Fibroblast of skin of right quadriceps (primary cell): ENCODE data around the gene ARHGAP25.

Experiments used
- DNase-seq: peaks from one replicate; pipeline ENCODE4 v3.0.0-alpha.2; 2013

The ARHGAP25 gene

GRCh38 chr2:68768461-68768860 is 33.9 kb downstream of the ARHGAP25 start:
- no peak for DNase-seq

GRCh38 chr2:68768951-68769350 is 34.3 kb downstream of the ARHGAP25 start:
- no peak for DNase-seq

GRCh38 chr2:68769586-68770270 is 35.1 kb downstream of the ARHGAP25 start:
- DNase-seq = peak; percentile 30

DNA sequence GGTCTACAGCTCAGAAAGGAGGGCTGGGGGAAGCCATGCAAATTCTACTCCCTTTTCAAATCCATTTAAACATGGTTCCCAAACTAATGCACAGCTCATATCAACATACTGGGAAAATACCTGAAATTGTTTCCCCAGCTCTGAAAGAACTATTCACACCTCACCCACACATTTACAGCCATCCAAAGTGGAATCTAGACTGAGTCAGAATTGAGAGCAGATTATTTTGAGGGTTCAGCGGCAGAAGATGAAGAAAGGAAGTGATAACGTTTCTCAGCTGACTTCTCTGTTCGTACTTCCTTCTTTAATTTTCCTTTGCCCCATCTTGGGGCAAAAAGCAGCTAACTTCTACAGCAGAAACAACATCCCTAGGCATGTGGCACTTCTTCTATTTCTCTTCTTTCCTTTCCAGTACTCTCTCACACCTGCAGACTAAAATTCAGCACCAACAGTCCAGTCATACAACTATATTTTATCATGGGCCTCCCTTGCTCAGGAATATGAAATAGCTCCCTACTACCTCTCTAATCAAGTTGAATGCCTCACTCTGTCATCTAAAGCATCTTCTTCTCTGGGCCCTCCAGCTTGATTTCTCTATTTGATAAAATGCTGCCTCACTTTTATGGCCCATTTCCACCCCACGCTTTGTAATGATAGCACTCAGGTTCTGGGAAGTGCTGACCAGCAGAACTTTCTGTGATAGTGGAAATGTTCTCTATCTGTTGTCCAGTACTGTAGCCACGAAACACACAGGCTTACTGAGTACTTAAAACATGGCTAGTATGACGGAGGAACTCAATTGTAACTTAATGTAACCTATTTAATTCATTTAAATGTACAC is 35.9 kb downstream of the ARHGAP25 start:
- DNase-seq = no peak

DNA sequence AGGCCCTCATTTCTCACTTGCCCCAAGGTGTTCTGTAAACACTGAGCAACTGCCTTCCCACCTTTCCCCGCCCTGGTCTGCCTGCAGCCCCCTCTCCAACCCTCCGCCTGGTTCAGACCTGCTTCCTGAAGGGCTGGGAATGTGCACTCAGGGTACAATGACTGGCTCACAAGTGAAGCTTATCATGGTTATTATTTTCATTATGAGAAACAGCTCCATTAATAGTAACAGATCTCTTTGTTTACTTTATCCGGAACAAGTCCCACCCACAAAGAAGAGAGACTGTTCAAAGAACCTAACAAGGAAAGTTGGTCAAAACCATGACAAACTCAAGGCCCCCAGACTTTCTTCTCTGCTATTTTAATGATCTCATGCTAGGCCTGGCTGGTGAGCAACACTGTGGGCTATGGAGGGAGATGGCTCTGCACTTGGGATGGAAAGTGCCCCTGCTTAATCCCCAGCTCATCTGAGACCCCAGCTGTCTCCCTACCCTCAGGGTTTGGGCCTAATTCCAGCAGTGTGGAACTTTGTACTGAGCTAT is 36.7 kb downstream of the ARHGAP25 start:
- DNase-seq = peak; percentile 7

DNA sequence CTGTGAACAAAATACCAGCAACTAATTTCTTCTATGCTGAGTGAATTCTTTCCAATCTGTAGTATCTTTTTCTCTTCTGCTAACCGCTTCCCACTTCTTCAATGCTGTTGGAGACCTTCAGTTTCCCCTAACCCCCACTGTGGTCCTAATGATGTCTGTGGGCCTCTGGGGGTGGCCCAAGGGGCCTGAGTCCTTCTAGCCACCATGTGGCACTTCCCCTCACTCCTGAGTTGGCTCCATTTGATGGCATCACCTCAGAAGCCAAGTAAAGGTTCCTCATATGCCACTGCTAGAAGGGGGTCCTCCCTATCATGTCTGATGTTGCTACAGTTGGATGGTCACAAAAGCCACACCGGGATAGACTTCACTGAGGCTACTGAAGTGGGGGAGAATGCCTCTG is 37.5 kb downstream of the ARHGAP25 start:
- no peak for DNase-seq

DNA sequence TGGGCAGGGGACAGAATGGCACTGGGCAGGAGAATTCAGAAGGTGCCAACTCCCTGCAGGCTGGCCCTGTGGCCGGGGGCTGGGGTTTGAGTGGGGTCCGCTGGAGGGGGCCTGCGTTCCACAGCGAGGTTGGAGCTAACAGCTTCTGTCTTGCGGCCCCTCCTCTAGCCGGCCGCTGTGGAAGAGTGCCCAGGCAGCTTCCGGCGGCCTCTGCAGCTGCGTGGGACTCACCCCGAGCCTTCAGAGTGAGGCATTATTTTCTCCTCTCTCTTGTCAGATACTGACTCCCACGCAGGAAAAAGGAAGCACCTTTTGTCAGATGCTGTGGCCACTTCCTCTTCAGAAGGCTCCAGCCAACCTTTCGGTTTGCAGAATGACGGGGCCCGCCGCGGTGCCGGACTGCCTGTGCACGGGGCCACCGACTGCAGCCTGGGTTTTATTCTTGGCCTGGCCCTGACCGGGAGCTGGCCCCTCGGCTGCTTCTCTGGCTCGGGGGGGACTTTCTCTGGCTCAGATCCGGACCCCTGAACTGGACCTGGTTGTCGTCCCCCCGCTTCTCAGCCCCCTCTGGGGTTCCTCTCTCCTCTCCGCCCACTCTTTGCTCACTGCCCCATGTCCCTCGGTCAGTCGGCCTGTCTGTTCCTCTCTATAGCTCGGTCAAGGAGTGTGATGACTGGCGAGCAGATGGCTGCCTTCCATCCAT is 40.1 kb downstream of the ARHGAP25 start:
- no peak for DNase-seq

DNA sequence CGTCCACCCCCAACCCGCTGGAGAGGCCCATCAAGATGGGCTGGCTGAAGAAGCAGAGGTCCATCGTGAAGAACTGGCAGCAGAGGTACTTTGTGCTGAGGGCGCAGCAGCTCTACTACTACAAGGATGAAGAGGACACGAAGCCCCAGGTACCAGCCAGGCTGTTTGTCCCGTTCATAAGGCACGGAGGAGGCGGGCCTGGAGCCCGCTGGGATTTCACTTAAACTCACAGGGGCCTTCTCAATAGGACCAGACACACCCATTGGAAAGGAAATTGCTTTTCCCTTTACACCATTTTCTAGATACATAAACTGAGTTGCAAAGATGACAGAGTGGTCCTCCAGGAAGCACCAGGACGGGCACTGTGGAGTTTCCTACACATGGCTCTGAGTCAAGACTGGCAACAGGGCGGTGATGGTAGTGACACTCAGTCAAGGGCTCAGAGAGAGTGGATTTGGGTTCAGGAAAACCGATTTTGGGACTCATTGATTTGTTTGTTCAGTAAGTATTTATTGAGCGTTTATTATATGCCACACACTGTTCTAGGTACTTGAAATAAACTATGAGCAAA is 40.7 kb downstream of the ARHGAP25 start:
- no peak for DNase-seq

- DNase-seq = no peak
Measured at GRCh38 chr2:68776124-68776523, 41.5 kb downstream of the ARHGAP25 start.

GRCh38 chr2:68779595-68779994 is 45.0 kb downstream of the ARHGAP25 start:
- no peak for DNase-seq

- no peak for DNase-seq
Measured at GRCh38 chr2:68784188-68784587, 49.6 kb downstream of the ARHGAP25 start.

DNA sequence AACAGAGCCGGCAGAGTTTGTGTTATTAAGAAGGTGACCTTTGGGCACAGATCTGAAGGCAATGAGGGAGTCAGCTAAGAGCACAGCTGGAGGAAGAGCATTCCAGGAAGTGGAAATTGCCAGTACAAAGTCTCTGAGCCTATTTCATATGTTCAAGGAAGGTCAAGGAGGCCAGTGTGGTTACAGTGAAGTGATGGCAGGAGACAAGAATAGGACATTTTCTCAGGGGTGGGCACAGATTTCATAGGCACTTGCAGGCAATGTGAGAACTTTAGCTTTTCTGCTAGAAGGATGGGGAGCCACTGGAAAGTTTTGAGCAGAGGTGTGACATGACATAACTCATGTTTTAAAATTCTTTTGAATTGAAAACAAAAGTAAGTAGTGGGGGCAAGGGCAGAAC is 50.3 kb downstream of the ARHGAP25 start:
- DNase-seq = no peak

GRCh38 chr2:68787356-68787755 is 52.7 kb downstream of the ARHGAP25 start:
- DNase-seq = no peak

DNA sequence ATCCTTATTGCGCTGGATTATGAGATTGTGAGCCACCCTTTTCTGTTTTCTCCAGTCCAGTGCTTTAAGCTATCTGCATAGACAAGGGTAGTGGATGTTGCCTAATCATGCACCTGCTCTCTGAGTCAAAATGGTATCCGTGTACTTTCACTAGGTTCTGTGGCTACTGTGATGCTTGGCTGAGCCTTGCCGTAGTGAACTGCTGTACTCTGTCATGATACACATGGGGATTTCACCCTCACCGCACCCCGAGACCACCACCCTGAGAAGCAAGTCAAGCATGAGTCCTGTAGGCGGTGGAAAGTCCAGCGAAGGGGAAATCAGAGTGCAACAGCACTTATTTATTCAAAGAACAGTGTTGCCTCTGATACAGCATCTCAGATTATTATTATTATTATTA is 55.0 kb downstream of the ARHGAP25 start:
- no peak for DNase-seq

DNA sequence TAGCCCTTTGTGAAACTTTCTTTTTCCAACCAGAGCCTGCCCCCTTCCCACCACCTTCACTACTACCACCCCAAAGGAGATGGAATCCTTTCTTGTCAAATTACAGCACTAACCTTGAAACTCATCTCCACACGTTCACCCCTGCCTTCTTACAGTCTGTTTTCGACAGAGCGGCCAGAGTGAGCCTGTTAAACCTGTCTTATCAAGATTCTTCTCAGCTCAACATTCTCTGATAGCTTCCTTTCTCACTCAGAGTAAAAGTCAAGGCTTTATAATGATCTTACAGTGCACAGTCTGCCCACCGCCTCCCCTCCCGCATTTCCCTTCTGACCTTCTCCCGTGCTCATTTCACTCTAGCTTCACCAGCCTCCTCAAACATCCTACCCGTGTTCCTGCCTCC is 56.0 kb downstream of the ARHGAP25 start:
- DNase-seq = no peak

GRCh38 chr2:68791914-68792313 is 57.3 kb downstream of the ARHGAP25 start:
- DNase-seq = no peak

DNA sequence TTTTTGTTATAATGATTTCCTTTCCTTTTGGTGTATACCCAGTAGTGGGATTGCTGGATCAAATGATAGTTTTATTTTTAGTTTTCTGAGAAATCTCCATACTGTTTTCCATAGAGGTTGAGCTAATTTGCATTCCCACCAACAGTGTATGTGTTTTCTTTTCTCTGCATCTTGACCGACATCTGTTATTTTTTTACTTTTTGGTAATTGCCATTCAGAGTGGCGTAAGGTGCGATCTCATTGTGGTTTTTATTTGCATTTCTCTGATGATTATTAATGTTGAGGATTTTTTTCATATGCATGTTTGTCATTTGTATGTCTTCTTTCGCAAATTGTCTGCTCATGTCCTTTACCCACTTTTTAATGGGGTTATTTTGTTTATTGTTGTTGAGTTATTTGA is 58.1 kb downstream of the ARHGAP25 start:
- no peak for DNase-seq

GRCh38 chr2:68796295-68796905 is 61.8 kb downstream of the ARHGAP25 start:
- no peak for DNase-seq

DNA sequence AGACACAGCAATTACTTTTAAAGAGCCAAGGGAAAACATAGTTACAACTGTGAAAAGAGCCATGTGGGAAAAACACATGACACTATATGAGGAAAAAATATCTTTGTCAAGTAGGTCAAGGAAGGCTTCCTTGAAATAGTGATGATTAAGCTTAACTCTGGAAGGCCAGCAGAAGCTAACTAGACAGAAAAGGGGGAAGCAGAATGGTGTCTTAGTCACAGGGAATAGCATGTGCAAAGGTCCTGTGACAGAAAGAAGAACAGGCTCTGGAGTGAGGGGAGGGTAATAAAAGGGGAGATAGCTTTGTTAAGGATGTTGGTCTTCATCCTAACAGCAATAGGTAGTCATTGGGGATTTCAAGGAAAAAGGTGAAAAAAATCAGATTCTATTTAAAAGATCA is 64.0 kb downstream of the ARHGAP25 start:
- no peak for DNase-seq

GRCh38 chr2:68799140-68800026 is 64.8 kb downstream of the ARHGAP25 start:
- DNase-seq = no peak

DNA sequence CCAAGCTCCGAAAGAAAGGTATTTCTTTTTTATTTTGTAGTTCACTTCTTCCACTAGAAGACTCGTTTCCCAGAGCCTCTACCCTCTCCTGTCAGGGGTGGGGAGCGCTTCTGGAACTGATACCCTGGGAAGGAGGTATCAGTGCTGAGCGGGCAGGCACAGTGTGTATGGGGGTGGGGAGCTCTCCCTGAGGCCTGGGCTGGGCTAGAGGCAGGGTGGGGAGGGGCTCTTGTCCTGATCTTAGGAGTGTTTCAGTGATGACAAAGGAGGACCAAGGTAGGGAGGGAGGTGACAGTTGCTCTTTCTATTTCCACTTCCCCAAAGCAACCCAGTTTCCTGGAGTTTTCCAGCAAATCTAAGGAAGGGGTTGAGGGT is 65.4 kb downstream of the ARHGAP25 start:
- no peak for DNase-seq

DNA sequence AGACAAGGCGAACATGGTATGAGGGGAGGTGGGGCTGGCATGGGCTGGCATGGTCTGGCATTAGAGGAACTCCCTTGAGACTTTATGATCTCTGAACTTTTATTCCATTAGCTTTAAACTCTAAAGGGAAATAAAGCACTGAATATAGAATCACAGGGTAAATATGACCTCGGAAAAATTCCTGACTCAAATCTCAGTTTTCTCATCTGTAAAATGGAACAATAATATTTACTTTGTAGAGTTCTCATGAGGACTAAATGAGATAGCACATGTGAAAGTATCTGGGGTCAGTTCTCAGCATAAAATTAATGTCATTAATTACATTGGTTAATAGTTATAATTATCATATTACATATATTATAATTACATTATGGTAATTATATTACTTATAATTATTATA is 65.9 kb downstream of the ARHGAP25 start:
- DNase-seq = no peak
